Dendritic cell treated with granulocyte-macrophage colony-stimulating factor and Interleukin-4, amounts not matched to agents 40 ng/mL and 50 ng/mL, for 4 days (primary cell): Measurements from ENCODE around the gene SALL3.

Source experiments
- H3K27ac Mint-ChIP-seq: one replicate; pipeline ENCODE4 v1.8.0; 2022; ENCODE audit warnings: mild to moderate bottlenecking, mixed read lengths
- H3K27me3 Mint-ChIP-seq: one replicate; pipeline ENCODE4 v1.8.0; 2022; ENCODE audit warnings: mild to moderate bottlenecking, mixed read lengths
- H3K36me3 Mint-ChIP-seq: one replicate; pipeline ENCODE4 v1.8.0; 2022; ENCODE audit warnings: low read depth, mixed read lengths
- H3K4me1 Mint-ChIP-seq: one replicate; pipeline ENCODE4 v1.8.0; 2022; ENCODE audit warnings: low read depth, mixed read lengths
- H3K4me3 Mint-ChIP-seq: one replicate; pipeline ENCODE4 v1.8.0; 2022; ENCODE audit warnings: mild to moderate bottlenecking, moderate library complexity, mixed read lengths
- H3K9me3 Mint-ChIP-seq: one replicate; pipeline ENCODE4 v1.8.0; 2022; ENCODE audit warnings: mixed read lengths
- intact Hi-C: fragments of 100-400 bp; cut with micrococcal nuclease; formaldehyde crosslinking; loops from one replicate; pipeline ENCODE4 v1.15.0; 2022

SALL3 gene

DNA sequence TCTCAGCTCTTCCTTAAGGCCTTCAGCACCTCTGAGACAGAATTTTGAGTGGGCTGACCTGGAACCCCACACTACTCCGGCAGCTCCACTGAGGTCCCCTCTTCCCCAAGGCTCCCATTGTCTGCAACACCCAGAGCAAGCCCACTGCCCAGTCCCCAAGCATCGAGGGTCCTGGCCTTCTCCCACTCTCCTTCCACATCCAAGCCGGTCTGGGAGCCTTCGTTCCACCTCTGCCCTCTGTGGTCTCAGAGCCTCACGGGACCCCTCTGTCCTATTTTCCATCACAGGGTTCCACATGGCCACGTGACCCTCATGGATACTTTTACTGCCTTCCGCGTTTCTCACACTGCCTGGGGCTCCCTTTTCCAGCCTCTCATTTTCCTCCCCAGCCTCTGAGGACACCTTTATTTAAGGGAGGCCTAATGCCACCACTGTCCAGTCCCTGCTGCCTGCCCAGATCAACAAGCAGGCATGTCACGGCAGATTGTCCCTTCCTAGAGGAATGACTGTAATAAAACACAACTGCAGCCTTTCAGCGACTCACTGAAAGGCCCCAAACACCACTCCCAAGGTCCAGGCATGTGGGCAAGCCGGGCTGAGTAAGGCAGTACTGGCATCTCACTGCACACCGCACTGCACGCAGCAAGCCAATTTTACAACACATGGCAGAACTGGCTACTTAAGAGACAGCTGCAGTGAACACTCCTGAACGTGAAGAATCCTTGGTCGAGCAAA lies 7.9 kb upstream of the SALL3 start:
- Mint-ChIP-seq H3K4me1 (no peaks in the 10 kb centered on the region), H3K36me3 (no peaks in the 10 kb centered on the region), H3K27ac (no peak overlapping the region), H3K4me3 (no peak overlapping the region), H3K27me3 (peaks cover 52% of the 10 kb centered on the region), H3K9me3 (no peaks in the 10 kb centered on the region)
- intact Hi-C loops: no loop called here

GRCh38 chr18:78972385-78972918 lies 7.2 kb upstream of the SALL3 start:
- no peaks in the 10 kb centered on the region for H3K9me3 Mint-ChIP-seq
- peaks cover 60% of the 10 kb centered on the region for H3K27me3 Mint-ChIP-seq
- H3K27ac Mint-ChIP-seq: no peak overlapping the region
- no peaks in the 10 kb centered on the region for H3K36me3 Mint-ChIP-seq
- no peaks in the 10 kb centered on the region for H3K4me1 Mint-ChIP-seq
- intact Hi-C loops: no loop called here
- H3K4me3 Mint-ChIP-seq: no peak overlapping the region

DNA sequence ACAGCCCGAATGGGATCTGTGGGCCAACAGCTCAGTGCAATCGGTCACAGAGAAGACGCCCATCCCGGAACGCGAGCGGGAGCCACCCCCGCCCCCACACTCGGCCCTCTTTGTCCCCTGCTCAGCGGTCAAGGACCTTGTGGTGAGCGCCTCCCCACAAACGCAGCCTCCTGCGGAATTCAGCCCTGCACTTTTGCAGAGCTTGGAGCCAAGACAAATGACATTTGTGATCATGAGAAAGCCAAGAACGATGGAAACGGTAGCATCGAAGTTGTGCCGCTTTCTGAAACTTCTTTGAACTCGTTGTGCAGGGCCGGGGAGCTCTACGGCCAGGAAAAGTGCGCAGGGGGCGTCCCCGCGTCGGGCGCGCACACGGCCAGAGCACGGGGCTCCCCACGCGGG lies 6.7 kb upstream of the SALL3 start:
- peaks cover 64% of the 10 kb centered on the region for H3K27me3 Mint-ChIP-seq
- intact Hi-C loops: no loop called here
- H3K36me3 Mint-ChIP-seq: no peaks in the 10 kb centered on the region
- no peak overlapping the region for H3K27ac Mint-ChIP-seq
- no peaks in the 10 kb centered on the region for H3K4me1 Mint-ChIP-seq
- H3K9me3 Mint-ChIP-seq: no peaks in the 10 kb centered on the region
- H3K4me3 Mint-ChIP-seq: no peak overlapping the region

DNA sequence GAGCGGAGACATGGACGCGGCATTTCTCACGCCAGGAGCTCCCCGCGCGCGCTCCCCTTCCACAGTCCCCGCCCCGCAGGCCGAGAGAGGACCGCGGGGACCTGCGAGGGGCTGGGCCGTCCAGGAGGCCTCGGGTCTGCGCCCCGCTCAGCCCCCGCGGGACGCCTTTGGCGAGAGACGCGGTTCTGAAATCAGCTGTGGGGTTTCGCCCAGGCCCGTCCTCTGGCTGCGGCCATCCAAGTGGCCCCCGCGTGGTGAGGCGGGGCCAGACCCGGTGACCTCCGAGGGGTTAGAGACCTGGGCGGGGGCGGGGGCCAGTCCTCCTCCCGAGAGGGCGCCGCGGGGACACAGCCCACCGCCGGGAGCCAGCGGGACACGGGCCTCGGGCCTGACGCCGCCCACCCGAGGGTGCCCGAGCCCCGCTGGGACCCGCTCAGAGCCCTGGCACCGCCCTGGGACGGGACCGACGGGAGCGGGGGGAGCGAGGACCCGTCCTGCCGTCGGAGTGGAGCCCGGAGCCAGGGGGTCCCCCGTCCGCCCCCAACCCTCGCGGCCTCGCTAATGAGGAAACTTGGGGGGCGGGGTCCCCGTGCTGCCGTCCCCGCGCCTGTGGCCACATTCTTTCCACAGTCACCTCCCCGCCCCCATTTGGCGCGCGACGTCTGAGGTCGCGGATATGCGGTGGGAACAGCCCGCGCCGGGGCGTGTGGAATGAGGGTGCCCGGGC lies 6.1 kb upstream of the SALL3 start:
- Mint-ChIP-seq H3K4me3 (no peak overlapping the region), H3K27ac (no peak overlapping the region), H3K4me1 (no peaks in the 10 kb centered on the region), H3K27me3 (peaks cover 69% of the 10 kb centered on the region), H3K9me3 (no peaks in the 10 kb centered on the region), H3K36me3 (no peaks in the 10 kb centered on the region)
- intact Hi-C loops: no loop called here

DNA sequence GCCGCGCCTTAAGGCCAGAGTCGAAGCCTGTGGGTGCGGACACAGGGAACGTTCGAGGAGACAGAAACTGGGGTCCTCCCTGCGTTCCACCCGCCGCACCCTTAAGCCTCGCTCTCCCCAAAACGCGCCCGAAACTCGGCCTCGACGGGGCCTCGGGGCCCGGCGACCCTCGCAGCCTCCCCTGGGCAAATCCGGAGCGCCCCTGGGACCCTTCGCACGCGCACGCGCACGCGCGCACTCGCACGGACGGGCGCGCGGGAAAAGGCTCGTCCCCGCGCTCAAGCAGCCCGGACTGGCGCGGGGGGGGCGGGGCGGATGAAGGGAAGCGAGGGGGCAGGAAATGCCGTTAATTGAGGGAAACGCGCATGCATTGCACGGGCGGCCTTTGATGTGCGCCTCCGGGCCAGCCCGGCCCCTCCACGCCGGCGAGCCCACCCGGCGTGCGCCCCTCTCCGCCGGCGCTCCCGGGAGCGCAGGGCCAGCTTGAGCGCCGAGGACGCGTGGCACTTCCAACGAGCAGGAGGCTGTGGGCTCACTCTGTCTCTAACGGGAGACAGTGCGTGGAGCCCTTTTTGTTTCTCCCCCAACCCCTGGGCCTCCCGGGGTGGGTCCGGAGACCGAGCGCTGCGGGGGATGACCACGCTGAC lies 5.4 kb upstream of the SALL3 start:
- Mint-ChIP-seq H3K36me3 (no peaks in the 10 kb centered on the region), H3K4me3 (no peak overlapping the region)
- intact Hi-C loops: no loop called here

GRCh38 chr18:78975292-78975691 lies 4.3 kb upstream of the SALL3 start:
- Mint-ChIP-seq H3K27me3 (peaks cover 71% of the 10 kb centered on the region), H3K4me3 (no peak overlapping the region), H3K4me1 (no peaks in the 10 kb centered on the region), H3K9me3 (no peaks in the 10 kb centered on the region), H3K36me3 (no peaks in the 10 kb centered on the region), H3K27ac (no peak overlapping the region)
- intact Hi-C loops: no loop called here

More for the DNA sequence above, 5.4 kb upstream of the SALL3 start:
- H3K27ac Mint-ChIP-seq: no peak overlapping the region
- no peaks in the 10 kb centered on the region for H3K9me3 Mint-ChIP-seq
- no peaks in the 10 kb centered on the region for H3K4me1 Mint-ChIP-seq
- H3K27me3 Mint-ChIP-seq: peaks cover 71% of the 10 kb centered on the region

- intact Hi-C loops: no loop called here
- Mint-ChIP-seq H3K27me3 (peaks cover 73% of the 10 kb centered on the region), H3K4me1 (no peaks in the 10 kb centered on the region), H3K9me3 (no peaks in the 10 kb centered on the region), H3K36me3 (no peaks in the 10 kb centered on the region), H3K4me3 (no peak overlapping the region), H3K27ac (no peak overlapping the region)
Observed at GRCh38 chr18:78975699-78976335, 3.8 kb upstream of the SALL3 start.

- intact Hi-C loops: no loop called here
- H3K9me3 Mint-ChIP-seq: no peaks in the 10 kb centered on the region
- no peaks in the 10 kb centered on the region for H3K4me1 Mint-ChIP-seq
- H3K27me3 Mint-ChIP-seq: peaks cover 72% of the 10 kb centered on the region
- no peak overlapping the region for H3K27ac Mint-ChIP-seq
- H3K4me3 Mint-ChIP-seq: no peak overlapping the region
- no peaks in the 10 kb centered on the region for H3K36me3 Mint-ChIP-seq
Observed at GRCh38 chr18:78976765-78977636, 2.6 kb upstream of the SALL3 start.

- H3K9me3 Mint-ChIP-seq: no peaks in the 10 kb centered on the region
- intact Hi-C loops: no loop called here
- H3K36me3 Mint-ChIP-seq: no peaks in the 10 kb centered on the region
- H3K4me1 Mint-ChIP-seq: no peaks in the 10 kb centered on the region
- H3K27ac Mint-ChIP-seq: no peak overlapping the region
- peaks cover 72% of the 10 kb centered on the region for H3K27me3 Mint-ChIP-seq
- no peak overlapping the region for H3K4me3 Mint-ChIP-seq
Observed at GRCh38 chr18:78977637-78978348, 1.8 kb upstream of the SALL3 start.

DNA sequence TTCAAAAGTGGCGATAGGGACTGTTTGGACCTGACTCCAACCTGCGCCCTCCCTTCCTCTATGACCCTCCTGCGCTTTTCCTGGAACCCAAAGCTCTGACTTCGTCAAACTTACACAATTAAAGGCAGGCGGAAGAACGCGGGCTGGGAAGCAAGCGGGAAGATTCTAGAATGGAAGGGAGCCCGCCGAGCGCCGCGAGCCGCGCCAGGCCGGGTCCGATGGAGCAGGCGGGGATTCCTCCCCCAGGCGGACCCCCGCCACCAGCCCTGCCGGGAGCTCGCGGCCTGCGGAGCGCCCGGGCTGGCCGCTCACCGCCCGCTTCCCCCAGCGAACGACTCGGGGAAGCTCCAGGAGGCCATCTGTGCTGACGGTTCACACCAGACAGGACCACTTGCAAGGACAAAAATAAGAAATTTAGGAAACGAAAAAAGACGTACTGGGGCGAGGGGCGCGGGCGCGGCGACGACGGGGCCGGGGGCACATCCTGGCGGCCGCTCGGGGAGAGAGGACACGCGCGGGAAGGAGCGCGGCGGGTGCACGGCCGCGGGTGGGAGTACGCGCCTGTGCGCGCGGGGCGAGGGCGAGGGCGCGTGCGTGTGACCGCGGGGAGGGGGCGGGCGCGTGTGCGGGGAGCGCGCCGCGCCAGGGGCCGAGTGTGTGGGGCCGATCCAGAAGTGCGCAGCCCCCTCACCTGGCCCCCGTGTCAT lies 1.1 kb upstream of the SALL3 start:
- intact Hi-C loops: no loop called here
- Mint-ChIP-seq H3K4me1 (no peaks in the 10 kb centered on the region), H3K27me3 (peaks cover 71% of the 10 kb centered on the region), H3K4me3 (peak overlapping the region; percentile 42), H3K9me3 (no peaks in the 10 kb centered on the region), H3K36me3 (no peaks in the 10 kb centered on the region), H3K27ac (no peak overlapping the region)

GRCh38 chr18:78979056-78979729 lies 425 bp upstream of the SALL3 start:
- H3K27me3 Mint-ChIP-seq: peaks cover 71% of the 10 kb centered on the region
- no peaks in the 10 kb centered on the region for H3K9me3 Mint-ChIP-seq
- H3K4me1 Mint-ChIP-seq: no peaks in the 10 kb centered on the region
- no peak overlapping the region for H3K27ac Mint-ChIP-seq
- no peak overlapping the region for H3K4me3 Mint-ChIP-seq
- no peaks in the 10 kb centered on the region for H3K36me3 Mint-ChIP-seq
- intact Hi-C loops: no loop called here

GRCh38 chr18:78980279-78980771 lies 707 bp downstream of the SALL3 start:
- H3K9me3 Mint-ChIP-seq: no peaks in the 10 kb centered on the region
- no peak overlapping the region for H3K27ac Mint-ChIP-seq
- H3K27me3 Mint-ChIP-seq: peaks cover 67% of the 10 kb centered on the region
- no peak overlapping the region for H3K4me3 Mint-ChIP-seq
- no peaks in the 10 kb centered on the region for H3K36me3 Mint-ChIP-seq
- intact Hi-C loops: no loop called here
- H3K4me1 Mint-ChIP-seq: no peaks in the 10 kb centered on the region
